ENCODE data around the gene CTNS.

DNA sequence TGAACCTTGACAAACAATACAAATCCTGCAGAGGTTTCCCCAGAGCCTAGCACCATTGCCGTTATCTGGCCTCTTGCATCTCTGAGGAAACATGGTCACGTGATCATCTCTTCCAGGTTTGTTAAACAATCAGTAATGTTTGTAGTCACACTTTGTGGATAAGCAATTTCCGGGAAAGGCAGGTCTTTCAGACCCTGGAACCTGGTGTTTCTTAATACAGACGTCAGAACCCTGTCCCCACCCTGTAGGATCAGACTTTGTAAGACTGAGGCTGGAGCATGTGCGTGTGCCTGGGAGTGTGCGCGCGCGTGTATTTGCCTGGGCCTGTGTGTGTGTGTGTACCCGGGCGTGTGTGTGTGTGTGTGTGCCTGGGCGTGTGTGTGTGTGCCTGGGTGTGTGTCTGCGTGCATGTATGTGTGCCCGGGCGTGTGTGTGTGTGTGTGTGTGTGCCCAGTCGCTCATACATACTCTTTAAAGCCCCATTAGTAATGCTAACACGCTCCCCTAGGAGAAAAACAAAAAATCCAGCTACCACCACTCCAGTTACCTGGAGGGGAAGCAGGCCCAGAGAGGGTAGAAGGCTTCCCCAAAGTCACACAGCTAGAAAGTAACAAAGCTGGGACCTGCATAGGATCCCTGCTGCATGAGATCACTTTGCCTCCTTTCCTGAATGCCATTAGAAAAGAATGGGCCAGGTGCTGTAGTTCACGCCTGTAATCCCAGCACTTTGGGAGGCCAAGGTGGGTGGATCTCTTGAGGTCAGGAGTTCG is 5.3 kb downstream of the CTNS start:
- TF ChIP-seq, protein P1, sequence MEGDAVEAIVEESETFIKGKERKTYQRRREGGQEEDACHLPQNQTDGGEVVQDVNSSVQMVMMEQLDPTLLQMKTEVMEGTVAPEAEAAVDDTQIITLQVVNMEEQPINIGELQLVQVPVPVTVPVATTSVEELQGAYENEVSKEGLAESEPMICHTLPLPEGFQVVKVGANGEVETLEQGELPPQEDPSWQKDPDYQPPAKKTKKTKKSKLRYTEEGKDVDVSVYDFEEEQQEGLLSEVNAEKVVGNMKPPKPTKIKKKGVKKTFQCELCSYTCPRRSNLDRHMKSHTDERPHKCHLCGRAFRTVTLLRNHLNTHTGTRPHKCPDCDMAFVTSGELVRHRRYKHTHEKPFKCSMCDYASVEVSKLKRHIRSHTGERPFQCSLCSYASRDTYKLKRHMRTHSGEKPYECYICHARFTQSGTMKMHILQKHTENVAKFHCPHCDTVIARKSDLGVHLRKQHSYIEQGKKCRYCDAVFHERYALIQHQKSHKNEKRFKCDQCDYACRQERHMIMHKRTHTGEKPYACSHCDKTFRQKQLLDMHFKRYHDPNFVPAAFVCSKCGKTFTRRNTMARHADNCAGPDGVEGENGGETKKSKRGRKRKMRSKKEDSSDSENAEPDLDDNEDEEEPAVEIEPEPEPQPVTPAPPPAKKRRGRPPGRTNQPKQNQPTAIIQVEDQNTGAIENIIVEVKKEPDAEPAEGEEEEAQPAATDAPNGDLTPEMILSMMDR (IDR thresholded peaks at IDR 0.05), result no peak
- TF ChIP-seq POLR2A (IDR thresholded peaks at IDR 0.05), result no peak

Data from transverse colon (tissue), 3 donors.